AG04450 (cell line): ENCODE data around the gene NBPF3. TPM values are rescaled to one million over a fixed set of nuclear protein-coding genes. Genes with fewer than 3 reads are reported as not detected.

Experiments
- CTCF ChIA-PET: fragments of 300-600, 350-600 bp; formaldehyde crosslinking; extraction: SDS; loops from one replicate; lab custom pipeline; 2022; ENCODE audit warnings: antibody characterized with exemption, inconsistent platforms; lab: Charles Lee
- POLR2A ChIA-PET: fragments of 350-600 bp; formaldehyde crosslinking; extraction: SDS; loops from one replicate; lab custom pipeline; 2021; ENCODE audit warnings: antibody characterized with exemption, inconsistent platforms; lab: Yijun Ruan, JAX
- DNase-seq: peaks from one replicate; pipeline ENCODE4 v3.0.0-alpha.2; 2011; ENCODE audit warnings: low read depth, low spot score
- H3K27ac ChIP-seq: one replicate; pipeline ENCODE4 v1.5.1; 2012; ENCODE audit warnings: low read depth, low read length, control low read depth
- H3K27me3 ChIP-seq: one replicate; pipeline ENCODE4 v1.6.0; 2012; ENCODE audit warnings: low read length; ENCODE audit not compliant: control insufficient read depth, insufficient read depth
- H3K4me3 ChIP-seq: 2 replicates; pipeline ENCODE4 v1.5.1; 2011; ENCODE audit warnings: mild to moderate bottlenecking, low read depth, low read length, control low read depth
- H3K9me3 ChIP-seq: 2 replicates; pipeline ENCODE4 v1.5.1; 2012; ENCODE audit warnings: low read length; ENCODE audit not compliant: control insufficient read depth, insufficient read depth
- CTCF ChIP-seq: IDR thresholded peaks from 2 replicates; pipeline ENCODE4 v1.5.1; 2011; ENCODE audit warnings: low read depth, low read length, control low read depth, inconsistent platforms
- polyA minus RNA-seq: library from RNA; depleted of rRNA, polyadenylated mRNA; stranded (reverse); fragments of >200 nt; gene quantifications from 2 replicates; pipeline ENCODE4 v1.2.3, GENCODE V29; 2011; rRNA and poly(A)+ RNA removed
- polyA plus RNA-seq: library from polyadenylated mRNA; depleted of rRNA; stranded (reverse); fragments of >200 nt; gene quantifications from 2 replicates; pipeline ENCODE4 v1.2.3, GENCODE V29; 2011; rRNA removed

NBPF3 gene
- polyA plus RNA-seq (23.8 and 24.3 TPM in 2 replicates), polyA minus RNA-seq (33.1 and 33.8 TPM in 2 replicates)

GRCh38 chr1:21439721-21440629 is at the start of gene NBPF3:
TSS of gene NBPF3 (plus strand) at chr1:21440137. CDS start at chr1:21445087, 4,950 bp downstream.
- POLR2A ChIA-PET: no interaction called here
- Histone ChIP-seq H3K27me3 (no peaks in the 10 kb centered on the region), H3K4me3 (peak within 1 kb of the TSS; percentile 74), H3K27ac (no peak within 1 kb of the TSS), H3K9me3 (no peaks in the 10 kb centered on the region; the same call in 1 of the 2 replicates)
- CTCF ChIA-PET: no interaction called here
- TF ChIP-seq CTCF: no peak
- peak; percentile 46 for DNase-seq

GRCh38 chr1:21391497-21391896 is 48.4 kb upstream of the NBPF3 start:
- ChIA-PET CTCF (no interaction called here), POLR2A (interaction anchor here (0.7 kb wide), 1 partner anchor 561 kb away, joined by 5 read pairs; no protein-coding TSS in a partner anchor)
- no peak overlapping the region for H3K27ac ChIP-seq
- no peak for DNase-seq
- H3K9me3 ChIP-seq: no peaks in the 10 kb centered on the region; the same call in 1 of the 2 replicates
- TF ChIP-seq CTCF: no peak
- H3K27me3 ChIP-seq: peaks cover 22% of the 10 kb centered on the region
- H3K4me3 ChIP-seq: no peak overlapping the region

- ChIA-PET CTCF (interaction anchor here (0.6 to 1.4 kb wide), 2 partner anchors 24 to 179 kb away, joined by 4 to 7 read pairs; no protein-coding TSS in a partner anchor), POLR2A (no interaction called here)
- no peak for DNase-seq
- Histone ChIP-seq H3K27me3 (peaks cover 24% of the 10 kb centered on the region), H3K27ac (no peak overlapping the region), H3K4me3 (no peak overlapping the region), H3K9me3 (no peaks in the 10 kb centered on the region)
- no peak for TF ChIP-seq CTCF
Observed at GRCh38 chr1:21392587-21393263, 47.2 kb upstream of the NBPF3 start.

GRCh38 chr1:21396516-21396915 is 43.4 kb upstream of the NBPF3 start:
- no peak for TF ChIP-seq CTCF
- H3K27ac ChIP-seq: no peak overlapping the region
- H3K27me3 ChIP-seq: peaks cover 22% of the 10 kb centered on the region
- no peak overlapping the region for H3K4me3 ChIP-seq
- no peak for DNase-seq
- ChIA-PET CTCF (no interaction called here), POLR2A (no interaction called here)
- no peaks in the 10 kb centered on the region for H3K9me3 ChIP-seq
